Measurements from ENCODE around the gene TBC1D17. TPM values are rescaled to one million over a fixed set of nuclear protein-coding genes. Genes with fewer than 3 reads are reported as not detected.

TBC1D17 gene
- total and polyA plus RNA-seq, 2 of the 13 experiments (the other 11 are each of a cell fraction or from before 2014, with no cell fraction given): 9.7 to 16.9 TPM

- FAIRE-seq: peak; percentile 100
- POLR2A ChIA-PET: interaction anchor here (0.6 to 1.9 kb wide), 16 partner anchors 8 to 417 kb away, joined by 3 to 29 read pairs (median 4); partner anchors contain the start of genes AKT1S1, ALDH16A1, AP2A1 and ATF5
- Histone ChIP-seq H3K27me3 (ENCODE audit: control insufficient read depth in 1 of 2, insufficient read depth in 2 of 2, low read length in 2 of 2) (no peaks in the 10 kb centered on the region; a peak in 1 of 5 replicates), H3K9ac (ENCODE audit: insufficient read depth, low read depth, low read length) (peak overlapping the region; percentile 80), H3K79me2 (ENCODE audit: insufficient read depth, low read length) (peaks cover 22% of the 10 kb centered on the region), H3K4me1 (ENCODE audit: insufficient read depth, low read length) (peaks cover 49% of the 10 kb centered on the region), H3K9me3 (ENCODE audit: low read length) (no peaks in the 10 kb centered on the region), H3K4me2 (ENCODE audit: low read depth, low read length) (peak overlapping the region; percentile 96), H4K20me1 (ENCODE audit: insufficient read depth, low read length) (peaks cover 6% of the 10 kb centered on the region), H2AFZ (ENCODE audit: low read length) (no peak overlapping the region), H3K27ac (ENCODE audit: extremely low read length, insufficient read depth, low read length) (peak overlapping the region; percentile 78), H3K4me3 (replicated peaks in 1 of 3; ENCODE audit: insufficient read depth in 1 of 3, low read depth in 2 of 3, low read length in 3 of 3) (peak overlapping the region; percentile 45 to 78 (median 67)), H3K36me3 (replicated peaks in 1 of 2; ENCODE audit: control insufficient read depth in 1 of 2, insufficient read depth in 2 of 2, low read length in 2 of 2) (peaks cover 0 to 6% of the 10 kb centered on the region in 2 experiments; a peak in 4 of 5 replicates)
- BruUV-seq (replicated peaks): TSS peak; percentile 74
- DNase-seq (ENCODE audit: low spot score): peak; percentile 99
- peak; percentile 82 for ATAC-seq
- CTCF ChIA-PET (ENCODE audit: low intra/inter-chr PET ratio, low total read pairs): no interaction called here
- intact Hi-C loops (cut with micrococcal nuclease; ENCODE audit: unreplicated experiment) (no loop called here), in situ Hi-C loops (cut with HindIII; ENCODE audit: extremely low pct_ligation_motif_present, low pct_unique_long_range_greater_than_20kb) (no loop called here)
- 10% methylated on average over 10 of the region's 67 CpGs for WGBS (ENCODE audit: low lambda C conversion rate)
- TF ChIP-seq, protein P1, sequence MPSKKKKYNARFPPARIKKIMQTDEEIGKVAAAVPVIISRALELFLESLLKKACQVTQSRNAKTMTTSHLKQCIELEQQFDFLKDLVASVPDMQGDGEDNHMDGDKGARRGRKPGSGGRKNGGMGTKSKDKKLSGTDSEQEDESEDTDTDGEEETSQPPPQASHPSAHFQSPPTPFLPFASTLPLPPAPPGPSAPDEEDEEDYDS (CRISPR knock-in tag; IDR thresholded peaks at IDR 0.05): peak; percentile 69
- TF ChIP-seq SAP130 (CRISPR knock-in tag; IDR thresholded peaks at IDR 0.05; ENCODE audit: low read depth): peak; percentile 55
- TF ChIP-seq GRHL1 (CRISPR knock-in tag; conservative IDR thresholded peaks at IDR 0.05): no peak
- no peak for TF ChIP-seq NFE2 (CRISPR knock-in tag; IDR thresholded peaks at IDR 0.05)
- TF ChIP-seq HDAC2 (CRISPR knock-in tag; IDR thresholded peaks at IDR 0.05): peak; percentile 42; the same call in 1 of the 2 replicates
- no peak for TF ChIP-seq PCBP2 (optimal IDR thresholded peaks at IDR 0.05; ENCODE audit: low read depth, low read length, poor library complexity, severe bottlenecking)
- peak; percentile 51 for TF ChIP-seq HNRNPLL (IDR thresholded peaks at IDR 0.05; ENCODE audit: low read depth, low read length, poor library complexity, severe bottlenecking)
- TF ChIP-seq, protein P2, sequence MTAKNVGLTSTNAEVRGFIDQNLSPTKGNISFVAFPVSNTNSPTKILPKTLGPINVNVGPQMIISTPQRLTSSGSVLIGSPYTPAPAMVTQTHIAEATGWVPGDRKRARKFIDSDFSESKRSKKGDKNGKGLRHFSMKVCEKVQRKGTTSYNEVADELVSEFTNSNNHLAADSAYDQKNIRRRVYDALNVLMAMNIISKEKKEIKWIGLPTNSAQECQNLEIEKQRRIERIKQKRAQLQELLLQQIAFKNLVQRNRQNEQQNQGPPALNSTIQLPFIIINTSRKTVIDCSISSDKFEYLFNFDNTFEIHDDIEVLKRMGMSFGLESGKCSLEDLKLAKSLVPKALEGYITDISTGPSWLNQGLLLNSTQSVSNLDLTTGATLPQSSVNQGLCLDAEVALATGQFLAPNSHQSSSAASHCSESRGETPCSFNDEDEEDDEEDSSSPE (CRISPR knock-in tag; IDR thresholded peaks at IDR 0.05): peak; percentile 49; the same call in 1 of the 2 replicates
- TF ChIP-seq ZNF572 (CRISPR knock-in tag; IDR thresholded peaks at IDR 0.05): peak; percentile 31; the same call in 1 of the 2 replicates
- no peak for TF ChIP-seq ZNF75D (CRISPR knock-in tag; IDR thresholded peaks at IDR 0.05; ENCODE audit: borderline replicate concordance)
- TF ChIP-seq ZBTB39 (CRISPR knock-in tag; IDR thresholded peaks at IDR 0.05): no peak; the same call in 1 of the 2 replicates
- TF ChIP-seq ZNF652 (CRISPR knock-in tag; IDR thresholded peaks at IDR 0.05; ENCODE audit: borderline replicate concordance, low read depth): no peak
- TF ChIP-seq ZNF530 (CRISPR knock-in tag; IDR thresholded peaks at IDR 0.05; ENCODE audit: low read depth): no peak
- no peak for TF ChIP-seq CCDC6 (CRISPR knock-in tag; IDR thresholded peaks at IDR 0.05)
- TF ChIP-seq, protein P3, sequence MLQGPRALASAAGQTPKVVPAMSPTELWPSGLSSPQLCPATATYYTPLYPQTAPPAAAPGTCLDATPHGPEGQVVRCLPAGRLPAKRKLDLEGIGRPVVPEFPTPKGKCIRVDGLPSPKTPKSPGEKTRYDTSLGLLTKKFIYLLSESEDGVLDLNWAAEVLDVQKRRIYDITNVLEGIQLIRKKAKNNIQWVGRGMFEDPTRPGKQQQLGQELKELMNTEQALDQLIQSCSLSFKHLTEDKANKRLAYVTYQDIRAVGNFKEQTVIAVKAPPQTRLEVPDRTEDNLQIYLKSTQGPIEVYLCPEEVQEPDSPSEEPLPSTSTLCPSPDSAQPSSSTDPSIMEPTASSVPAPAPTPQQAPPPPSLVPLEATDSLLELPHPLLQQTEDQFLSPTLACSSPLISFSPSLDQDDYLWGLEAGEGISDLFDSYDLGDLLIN (CRISPR knock-in tag; IDR thresholded peaks at IDR 0.05; ENCODE audit: borderline replicate concordance): 0 out of 2 replicates have a peak, but pooled peaks have one; percentile 29
Observed at GRCh38 chr19:49869484-49870308, 7.8 kb upstream of the TBC1D17 start.
